Dermis microvascular lymphatic vessel endothelial cell (primary cell): Measurements from ENCODE around the gene NFKBIE. TPM values are rescaled to one million over a fixed set of nuclear protein-coding genes. Genes with fewer than 3 reads are reported as not detected.
"Not testable (repeated sequence)": the region's sequence is repeated elsewhere in the genome, so short reads cannot be mapped to it uniquely, and the experiment has no call there.

ENCODE experiments used
- DNase-seq, 2 donors: peaks; one replicate each; pipeline versions ENCODE4 v3.0.0 to v3.0.0-alpha.2; 2010; ENCODE audit warnings: low read depth in 2 of 2
- total RNA-seq: library from RNA; depleted of rRNA; stranded (reverse); fragments of >200 nt; gene quantifications from 2 replicates; pipeline ENCODE4 v1.2.1, GENCODE V29; 2014

Gene NFKBIE
- total RNA-seq, 1 donor from 2014 or later: 9.6 TPM

DNA sequence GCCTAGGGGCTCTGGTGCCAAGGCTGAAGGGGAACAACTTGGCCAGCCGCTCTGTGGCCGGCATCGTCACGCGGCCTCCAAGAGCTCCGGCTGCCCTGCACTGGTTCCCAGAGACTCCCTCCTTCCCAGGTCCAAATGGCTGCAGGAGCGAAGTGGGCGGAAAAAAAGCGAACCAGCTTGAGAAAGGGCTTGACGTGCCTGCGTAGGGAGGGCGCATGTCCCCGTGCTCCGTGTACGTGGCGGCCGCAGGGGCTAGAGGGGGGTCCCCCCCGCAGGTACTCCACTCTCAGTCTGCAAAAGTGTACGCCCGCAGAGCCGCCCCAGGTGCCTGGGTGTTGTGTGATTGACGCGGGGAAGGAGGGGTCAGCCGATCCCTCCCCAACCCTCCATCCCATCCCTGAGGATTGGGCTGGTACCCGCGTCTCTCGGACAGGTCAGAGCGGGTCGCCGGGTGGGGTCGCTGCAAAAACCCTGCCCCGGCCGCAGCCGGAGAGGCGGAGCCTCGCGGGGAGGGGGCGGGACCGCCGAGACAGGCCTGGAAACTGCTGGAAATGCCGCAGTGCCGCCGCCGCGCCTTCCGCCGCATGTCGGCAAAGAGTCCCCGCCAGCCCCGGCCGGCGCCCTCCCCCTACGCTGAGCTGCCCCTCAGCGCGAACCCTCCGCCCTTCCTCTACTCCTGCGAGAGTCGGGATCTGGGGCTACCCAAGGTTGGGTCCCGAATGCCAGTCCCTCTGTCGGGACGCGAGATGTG, 19.3 kb downstream of the NFKBIE start:
- DNase-seq: peak; percentile 60 to 86

DNA sequence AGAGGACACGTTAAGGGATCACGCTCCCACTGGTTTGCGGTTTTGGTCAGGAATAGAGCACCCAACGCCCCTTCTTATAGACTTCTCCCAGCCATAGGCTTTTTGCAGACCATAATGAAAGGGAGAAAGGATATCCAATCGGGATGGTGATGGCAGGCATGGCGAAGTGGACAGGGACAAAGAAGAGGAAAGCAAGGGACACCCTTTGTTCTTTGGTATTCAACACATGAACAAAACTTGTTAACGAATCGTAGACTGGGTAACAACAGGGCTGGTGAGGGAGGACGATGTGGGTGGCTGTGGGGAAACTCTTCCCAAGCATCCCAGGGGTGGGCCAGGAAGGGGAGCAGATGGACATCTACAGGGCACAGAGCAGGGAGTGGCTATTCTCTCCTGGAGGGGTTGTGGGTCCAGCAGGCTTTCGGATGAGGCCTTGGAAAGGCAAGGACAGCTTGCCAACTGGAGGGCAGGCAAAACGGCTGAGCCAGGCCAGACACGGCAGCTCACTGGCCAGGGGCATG, 19.9 kb downstream of the NFKBIE start:
- no peak for DNase-seq

DNA sequence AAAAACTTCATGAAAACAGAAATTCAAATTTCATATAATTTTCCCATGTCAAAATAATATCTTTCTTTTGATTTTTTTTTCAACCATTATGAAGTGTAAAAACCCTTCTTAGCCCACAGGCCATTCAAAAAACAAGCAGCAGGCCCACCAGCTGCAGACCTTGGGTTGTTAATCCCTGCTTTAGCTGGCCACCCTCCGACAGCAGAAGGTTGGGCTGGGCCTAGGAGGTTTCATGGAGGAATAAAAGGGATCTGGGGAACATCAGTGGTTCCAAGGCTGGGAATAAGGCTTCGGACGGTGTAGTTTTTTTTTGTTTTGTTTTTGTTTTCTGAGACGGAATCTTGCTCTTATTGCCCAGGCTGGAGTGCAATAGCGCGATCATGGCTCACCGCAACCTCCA, 22.0 kb downstream of the NFKBIE start:
- DNase-seq: no peak

DNA sequence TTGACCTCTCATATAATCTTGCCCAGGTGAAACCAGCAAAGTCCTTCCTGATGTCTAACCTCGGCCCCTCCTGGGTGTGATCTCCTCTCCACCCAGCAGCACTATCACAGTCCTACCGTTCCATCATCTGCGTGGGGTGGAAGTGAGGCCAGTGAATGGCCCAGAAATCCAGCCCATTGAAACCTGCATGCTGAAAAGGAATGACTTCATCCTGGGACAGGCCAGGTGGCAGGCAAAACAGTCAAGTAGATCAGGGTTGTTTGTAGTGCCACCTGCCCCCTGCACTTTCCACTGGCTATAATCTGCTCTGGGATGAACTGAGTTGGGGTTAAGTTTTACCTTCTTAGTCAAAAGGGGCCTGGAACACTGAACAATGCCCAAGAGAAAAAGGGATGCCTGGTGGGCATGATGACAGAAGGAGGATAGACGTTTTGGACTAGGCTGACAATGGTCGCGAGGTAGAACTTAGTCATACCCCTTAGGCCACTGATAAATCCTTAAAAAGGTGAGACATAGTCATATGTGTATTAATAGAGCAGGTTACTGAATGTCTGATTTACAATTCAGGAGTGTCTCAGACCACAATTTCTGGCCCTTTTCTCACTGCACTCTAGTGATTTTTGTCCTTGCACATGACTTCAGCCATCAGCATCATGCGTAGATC, 26.5 kb downstream of the NFKBIE start:
- no peak for DNase-seq

DNA sequence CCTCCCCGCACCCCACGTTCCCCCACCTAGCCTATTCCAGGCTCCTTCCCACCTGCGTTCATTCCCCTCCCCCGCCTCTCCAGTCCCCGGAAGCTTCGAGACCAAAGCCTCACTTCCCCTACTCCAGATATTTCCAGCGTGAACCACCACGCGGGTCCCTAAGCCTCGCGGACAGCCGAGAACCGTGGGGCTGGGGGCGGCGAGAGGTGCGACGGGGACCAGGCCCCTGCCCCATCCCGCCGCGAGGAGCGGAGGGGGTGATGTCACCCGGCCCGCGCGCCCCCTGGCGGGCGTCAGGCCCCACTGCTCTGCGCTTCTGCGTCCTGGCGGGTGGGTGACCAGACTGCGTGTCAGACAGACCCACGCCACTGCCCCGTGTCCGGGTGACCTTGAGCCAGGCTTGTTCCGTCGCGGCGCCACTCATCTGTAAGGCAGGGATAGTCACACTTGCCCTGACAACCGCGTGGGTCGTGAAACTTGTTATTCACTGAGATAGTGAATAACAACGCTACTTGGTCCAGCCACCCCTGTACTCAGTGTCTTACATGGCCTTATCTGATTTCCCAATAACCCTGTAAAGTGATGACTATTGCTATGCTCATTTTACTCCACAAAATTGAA, 27.4 kb downstream of the NFKBIE start:
- DNase-seq: peak in 1 of 2 donors; percentile 75

DNA sequence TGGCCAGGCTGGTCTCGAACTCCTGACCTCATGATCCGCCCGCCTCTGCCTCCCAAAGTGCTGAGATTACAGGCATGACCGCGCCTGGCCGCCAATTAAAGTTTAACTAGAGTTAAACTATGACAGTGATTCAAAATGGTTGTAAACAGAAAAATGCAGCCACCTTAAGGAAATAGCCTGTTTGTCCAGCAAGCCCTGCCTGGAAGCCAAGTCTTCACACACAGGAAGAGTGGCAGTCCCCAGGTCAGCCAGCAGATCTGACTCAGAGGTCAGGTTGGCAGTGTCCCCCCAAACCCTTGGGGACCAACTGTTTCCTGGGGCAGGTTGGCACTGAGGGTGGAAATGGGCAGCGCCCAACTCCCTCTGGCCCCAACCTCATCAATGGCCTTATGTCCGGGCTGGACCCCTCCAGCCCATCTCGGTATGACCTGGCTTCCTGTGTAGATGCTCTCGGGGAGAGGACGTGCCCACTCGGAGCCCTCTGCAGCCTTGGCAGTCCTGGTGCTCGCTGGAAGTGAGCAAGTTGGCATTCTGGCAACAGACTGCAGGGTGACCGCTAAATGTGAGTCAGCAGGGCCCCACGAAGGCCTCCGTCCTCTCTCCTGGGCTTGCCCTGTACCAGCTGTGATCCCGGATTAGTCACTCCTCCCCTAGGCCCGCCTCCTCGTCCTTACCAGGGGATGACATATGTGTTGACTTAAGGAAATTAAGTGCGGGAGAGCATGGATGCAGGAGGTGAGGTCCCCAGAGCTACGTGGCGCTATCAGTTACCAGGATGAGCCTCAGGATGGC, 28.1 kb downstream of the NFKBIE start:
- peak; percentile 69 to 98 for DNase-seq

- DNase-seq: no peak
These were observed 29.3 kb downstream of the NFKBIE start for GRCh38 chr6:44235891-44236516.

DNA sequence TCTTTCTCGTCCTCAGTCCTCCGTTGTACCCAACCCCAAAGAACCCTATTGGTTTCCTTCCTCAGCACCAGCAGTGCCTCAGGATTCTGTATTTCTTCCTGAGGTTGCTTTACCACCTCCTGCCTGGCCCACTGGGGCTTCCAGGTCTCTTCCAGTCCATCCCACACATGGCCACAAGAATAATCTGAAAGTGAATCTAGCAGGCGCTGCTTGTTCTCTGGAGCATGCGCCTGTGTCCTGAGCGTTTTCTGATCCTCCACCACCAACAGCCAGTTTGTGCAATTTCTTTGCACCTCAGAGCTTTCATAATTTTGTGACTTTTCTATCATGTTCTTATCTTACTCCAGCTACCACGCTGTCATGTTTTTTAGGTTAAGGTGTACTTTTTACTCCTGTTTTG, 30.1 kb downstream of the NFKBIE start:
- no peak for DNase-seq

GRCh38 chr6:44234101-44235025, 31.0 kb downstream of the NFKBIE start:
- peak; percentile 42 to 78 for DNase-seq

DNA sequence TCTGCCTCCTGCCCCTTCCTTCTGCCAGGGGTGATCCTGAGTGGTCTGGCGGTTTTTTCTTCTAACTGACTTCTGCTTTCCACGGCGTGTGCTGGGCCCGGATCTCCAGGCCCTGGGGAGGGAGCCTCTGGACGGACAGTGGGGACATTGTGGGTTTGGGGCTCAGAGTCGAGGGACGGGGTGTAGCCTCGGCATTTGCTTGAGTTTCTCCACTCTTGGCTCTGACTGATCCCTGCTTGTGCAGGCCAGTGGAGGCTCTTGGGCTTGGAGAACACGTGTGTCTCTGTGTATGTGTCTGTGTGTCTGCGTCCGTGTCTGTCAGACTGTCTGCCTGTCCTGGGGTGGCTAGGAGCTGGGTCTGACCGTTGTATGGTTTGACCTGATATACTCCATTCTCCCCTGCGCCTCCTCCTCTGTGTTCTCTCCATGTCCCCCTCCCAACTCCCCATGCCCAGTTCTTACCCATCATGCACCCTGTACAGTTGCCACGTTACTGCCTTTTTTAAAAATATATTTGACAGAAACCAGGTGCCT, 31.7 kb downstream of the NFKBIE start:
- DNase-seq: no peak

- DNase-seq: no peak
These were observed 32.4 kb downstream of the NFKBIE start for GRCh38 chr6:44232676-44233566.

DNA sequence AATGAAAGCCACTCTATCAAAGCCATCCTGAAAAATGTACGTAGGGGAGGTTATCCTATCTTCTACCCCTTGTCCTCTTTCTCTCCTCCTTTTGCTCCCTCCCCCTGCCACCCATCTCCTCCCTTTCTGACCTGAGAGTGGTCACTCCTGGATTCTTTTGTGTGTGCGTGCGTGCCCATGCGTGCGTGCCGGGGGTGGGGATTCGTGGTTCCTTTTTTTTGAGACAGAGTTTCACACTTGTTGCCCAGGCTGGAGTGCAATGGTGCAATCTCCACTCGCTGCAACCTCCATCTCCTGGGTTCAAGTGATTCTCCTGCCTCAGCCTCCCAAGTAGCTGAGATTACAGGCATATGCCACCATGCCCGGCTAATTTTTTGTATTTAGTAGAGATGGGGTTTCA, 33.9 kb downstream of the NFKBIE start:
- not testable (repeated sequence) for DNase-seq

DNA sequence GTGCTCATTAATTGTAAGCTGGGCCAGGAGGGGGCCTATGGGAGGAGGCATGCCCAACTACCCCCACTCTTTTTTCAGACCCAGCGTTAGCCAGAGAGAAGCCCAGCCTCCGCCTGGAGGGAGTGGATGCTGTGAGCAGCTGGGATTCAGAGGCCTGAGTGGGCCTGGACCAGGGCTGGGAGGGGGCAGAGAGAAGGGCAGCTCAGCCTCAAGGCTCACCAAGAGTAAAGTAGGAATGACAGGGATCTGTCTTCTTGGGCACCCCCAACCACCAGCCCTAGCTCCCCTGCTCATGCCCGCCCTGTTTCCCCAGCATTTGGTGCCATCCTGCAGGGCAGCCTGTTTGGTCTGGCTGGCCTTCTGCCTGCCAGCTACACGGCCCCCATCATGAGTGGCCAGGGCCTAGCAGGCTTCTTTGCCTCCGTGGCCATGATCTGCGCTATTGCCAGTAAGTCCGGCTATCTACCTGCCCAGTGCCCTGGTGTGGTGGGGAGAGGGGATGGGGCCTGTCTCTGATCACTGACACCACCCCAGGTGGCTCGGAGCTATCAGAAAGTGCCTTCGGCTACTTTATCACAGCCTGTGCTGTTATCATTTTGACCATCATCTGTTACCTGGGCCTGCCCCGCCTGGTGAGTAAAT, 35.2 kb downstream of the NFKBIE start:
- no peak for DNase-seq

DNA sequence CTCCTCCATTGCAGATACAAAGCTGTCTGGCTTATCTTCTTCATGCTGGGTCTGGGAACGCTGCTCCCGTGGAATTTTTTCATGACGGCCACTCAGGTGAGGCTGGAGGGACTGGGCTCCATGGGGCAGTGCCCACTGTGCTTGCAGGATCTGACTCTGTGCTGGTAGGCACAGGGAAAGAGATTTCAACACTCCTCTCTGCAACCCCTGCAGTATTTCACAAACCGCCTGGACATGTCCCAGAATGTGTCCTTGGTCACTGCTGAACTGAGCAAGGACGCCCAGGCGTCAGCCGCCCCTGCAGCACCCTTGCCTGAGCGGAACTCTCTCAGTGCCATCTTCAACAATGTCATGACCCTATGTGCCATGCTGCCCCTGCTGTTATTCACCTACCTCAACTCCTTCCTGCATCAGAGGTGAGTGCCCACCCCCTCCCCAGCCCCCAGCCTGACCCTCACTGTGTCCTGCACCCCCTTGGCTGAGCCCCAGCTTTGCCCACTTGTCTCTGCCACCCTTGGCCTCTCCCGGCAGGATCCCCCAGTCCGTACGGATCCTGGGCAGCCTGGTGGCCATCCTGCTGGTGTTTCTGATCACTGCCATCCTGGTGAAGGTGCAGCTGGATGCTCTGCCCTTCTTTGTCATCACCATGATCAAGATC, 35.8 kb downstream of the NFKBIE start:
- no peak for DNase-seq

DNA sequence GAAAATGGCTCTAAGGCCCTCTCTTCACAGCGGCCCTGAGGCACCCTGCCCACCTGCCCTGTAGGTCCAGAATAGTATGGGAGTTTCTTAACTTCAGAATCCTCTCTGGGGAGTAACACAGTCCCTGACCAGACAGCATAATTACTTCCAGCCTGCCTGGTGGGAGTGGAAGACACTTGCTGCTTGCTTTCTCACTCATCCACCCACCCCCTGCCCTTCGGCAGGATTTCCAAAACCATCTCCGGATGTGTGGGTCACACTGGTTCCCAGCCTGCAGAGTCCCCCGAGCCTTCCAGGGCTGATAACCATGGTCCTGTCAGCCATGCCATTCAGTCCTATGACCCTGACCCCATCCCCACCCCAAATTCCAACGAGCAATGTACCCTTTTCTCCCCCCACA, 36.5 kb downstream of the NFKBIE start:
- no peak for DNase-seq

DNA sequence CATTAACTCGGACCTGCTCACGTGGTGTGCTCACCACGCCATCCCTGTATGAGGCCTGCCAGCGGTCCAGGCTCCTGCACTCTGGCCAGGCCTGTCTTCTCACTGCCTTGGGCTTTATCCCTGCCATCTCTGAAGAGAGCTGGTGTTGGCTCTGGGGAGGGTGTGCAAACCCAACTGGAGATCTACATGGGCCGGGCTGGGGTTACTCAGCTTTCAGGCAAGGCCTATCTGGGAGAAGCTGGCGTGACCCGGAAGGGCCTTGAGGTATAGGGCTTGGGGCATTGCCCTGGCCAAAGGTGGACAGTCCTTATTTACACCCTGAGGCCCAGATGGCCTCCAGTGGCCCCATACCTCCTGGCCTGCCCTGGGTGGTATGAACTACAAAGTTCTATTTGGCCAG, 36.9 kb downstream of the NFKBIE start:
- no peak for DNase-seq

- no peak for DNase-seq
These were observed 37.3 kb downstream of the NFKBIE start for GRCh38 chr6:44228031-44228430.
